CD4-positive, alpha-beta T cell treated with Interleukin-17A for 4 hours (primary cell): ENCODE measurements around the gene TOR1A.
A peak's percentile ranks its signal among the peaks of the same experiment; 100 is the strongest.
"Not testable (repeated sequence)": the region's sequence is repeated elsewhere in the genome, so short reads cannot be mapped to it uniquely, and the experiment has no call there.

Source experiments
- DNase-seq: peaks from one replicate; pipeline ENCODE4 v3.0.0-alpha.2; 2020; ENCODE audit warnings: mixed read lengths

Gene TOR1A

DNA sequence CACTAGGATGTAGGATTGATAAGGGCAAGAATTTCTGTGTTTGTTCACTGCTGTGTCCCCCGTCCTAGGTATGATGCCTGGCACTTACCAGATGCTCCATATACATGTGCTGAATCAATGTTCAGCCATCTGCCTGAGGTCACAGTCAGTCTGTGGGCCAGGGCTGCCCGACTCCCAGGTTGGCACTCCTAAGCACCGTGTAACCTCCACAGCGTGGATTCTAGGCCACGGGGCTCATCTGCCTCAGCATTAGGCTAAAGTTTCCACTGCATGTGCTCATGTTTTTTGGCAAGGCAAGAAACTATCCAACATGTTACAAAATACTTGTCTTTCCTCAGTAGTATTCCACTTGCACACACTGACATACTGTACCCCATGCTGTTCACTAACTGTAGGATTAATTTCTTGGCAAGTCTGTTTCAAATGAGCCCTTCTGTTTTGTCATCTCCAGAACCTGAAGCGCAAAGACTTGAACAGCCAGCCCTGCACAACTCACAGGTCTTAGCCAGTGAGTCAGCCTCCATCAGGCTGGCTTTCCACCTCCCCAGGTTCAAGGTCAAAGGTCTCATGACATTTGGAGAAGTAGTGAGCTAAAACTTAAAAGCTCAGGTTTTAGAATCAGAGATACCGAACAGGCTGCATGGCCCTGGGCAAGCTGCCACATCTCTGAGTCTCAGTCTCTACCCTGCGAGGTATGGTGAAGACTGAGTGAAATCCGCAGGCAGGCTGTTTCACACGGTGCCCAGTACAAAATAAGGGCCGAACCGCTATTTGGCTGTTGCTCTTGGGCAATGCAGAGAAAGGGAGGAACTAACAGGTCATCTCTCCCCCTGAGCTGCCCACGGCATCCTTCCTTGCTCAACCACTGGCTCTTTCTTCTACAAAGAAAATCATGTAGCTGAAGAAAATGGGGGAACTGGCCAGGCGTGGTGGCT is 7.2 kb downstream of the TOR1A start:
- no peak for DNase-seq

- no peak for DNase-seq
Measured at GRCh38 chr9:129815278-129815677, 8.7 kb downstream of the TOR1A start.

- no peak for DNase-seq
Measured at GRCh38 chr9:129814432-129815223, 9.3 kb downstream of the TOR1A start.

DNA sequence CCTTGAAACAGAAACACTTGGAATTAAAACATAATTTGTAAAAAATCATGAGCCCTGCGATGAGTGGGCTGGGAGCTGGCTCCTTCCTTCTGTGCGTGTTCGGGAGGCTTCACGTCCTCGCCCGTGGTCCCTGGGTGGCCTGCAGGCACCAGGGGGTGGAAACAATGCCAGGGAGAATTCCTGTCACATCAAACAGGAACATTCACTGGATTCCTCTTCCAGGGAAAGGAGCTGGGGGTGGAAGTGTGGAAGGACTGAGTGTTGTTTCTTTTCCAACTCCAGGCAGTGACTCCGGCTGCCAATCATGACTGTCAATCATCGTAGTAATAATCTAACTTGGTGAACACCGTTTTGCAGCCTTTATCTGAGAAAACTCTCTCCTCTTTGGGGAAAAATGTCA is 10.3 kb downstream of the TOR1A start:
- no peak for DNase-seq

GRCh38 chr9:129812385-129812784 is 11.6 kb downstream of the TOR1A start:
- DNase-seq = no peak

DNA sequence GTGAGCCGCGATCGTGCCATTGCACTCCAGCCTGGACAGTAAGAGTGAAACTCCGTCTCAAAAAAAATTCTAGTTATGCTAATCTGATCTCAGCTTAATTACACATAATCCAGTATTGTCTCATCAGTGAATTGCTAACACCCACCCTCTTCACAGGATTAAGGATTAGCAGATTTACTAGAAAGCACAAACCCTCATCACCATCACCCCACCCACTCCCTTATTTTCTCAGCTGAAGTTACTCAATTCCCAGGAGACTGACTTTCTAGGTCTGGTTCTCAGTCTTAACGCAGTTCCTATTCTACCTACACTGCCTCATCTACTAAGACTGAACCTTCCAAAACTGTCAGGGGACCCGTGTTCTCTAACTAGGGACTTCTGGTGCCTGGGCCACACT is 12.0 kb downstream of the TOR1A start:
- no peak for DNase-seq

GRCh38 chr9:129810788-129811187 is 13.1 kb downstream of the TOR1A start:
- no peak for DNase-seq

DNA sequence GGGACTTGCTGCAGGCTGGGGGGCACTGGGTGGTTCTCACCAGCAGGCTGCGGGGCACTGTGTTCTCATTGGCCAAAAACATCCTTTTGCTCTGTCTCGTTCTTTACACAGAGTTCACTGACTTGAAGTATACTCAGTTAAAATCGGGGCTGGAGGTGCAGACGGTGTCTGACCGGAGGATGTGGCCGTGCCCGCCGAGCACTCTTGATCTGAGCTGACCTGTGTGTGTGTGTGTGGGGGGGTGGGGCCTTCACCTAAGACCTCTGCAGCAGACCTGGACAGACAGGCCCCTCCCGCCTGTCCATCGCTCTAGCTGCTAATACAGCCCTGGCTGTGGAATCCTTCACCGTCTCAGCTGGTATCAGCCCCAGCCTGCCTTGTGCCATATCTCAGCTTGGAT is 13.8 kb downstream of the TOR1A start:
- no peak for DNase-seq

- no peak for DNase-seq
Measured at GRCh38 chr9:129809346-129809745, 14.6 kb downstream of the TOR1A start.

DNA sequence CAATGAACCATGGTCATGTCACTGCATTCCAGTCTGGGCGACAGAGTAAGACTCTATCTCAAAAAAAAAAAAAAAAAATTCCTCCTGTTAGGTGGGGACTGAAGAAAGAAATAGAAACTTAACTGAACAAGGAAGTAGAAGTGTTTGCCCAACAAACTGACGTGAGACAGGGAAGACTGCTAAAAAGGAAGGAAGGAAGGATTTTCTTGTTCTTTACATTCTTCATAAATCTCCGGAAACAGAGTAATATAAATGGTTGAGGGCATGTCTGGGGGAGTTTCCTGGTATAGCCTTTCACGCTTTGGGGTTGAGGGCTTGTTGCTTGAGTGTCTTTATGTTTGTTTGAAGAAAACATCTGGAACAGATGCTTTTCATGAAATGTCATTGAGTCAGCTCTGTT is 17.9 kb downstream of the TOR1A start:
- no peak for DNase-seq

DNA sequence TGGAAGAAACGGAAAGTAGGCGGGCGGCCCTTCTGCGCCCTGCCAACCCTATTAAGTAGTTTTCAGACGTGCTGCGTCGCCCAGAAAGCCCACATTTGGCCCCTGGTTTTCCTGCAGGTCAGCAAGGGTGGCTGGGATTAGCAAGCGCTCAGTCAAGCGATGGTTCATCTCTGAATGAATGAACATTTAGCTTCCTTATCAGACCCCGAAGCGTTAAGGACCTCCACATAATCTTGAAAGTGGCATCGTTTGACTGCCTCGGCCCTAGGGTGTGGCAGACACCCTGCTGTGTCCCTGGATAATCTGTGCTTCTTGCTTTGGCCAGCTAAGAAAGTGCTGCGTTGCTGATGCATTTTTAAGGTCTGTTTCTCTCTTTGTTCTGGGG is 20.3 kb downstream of the TOR1A start:
- no peak for DNase-seq

DNA sequence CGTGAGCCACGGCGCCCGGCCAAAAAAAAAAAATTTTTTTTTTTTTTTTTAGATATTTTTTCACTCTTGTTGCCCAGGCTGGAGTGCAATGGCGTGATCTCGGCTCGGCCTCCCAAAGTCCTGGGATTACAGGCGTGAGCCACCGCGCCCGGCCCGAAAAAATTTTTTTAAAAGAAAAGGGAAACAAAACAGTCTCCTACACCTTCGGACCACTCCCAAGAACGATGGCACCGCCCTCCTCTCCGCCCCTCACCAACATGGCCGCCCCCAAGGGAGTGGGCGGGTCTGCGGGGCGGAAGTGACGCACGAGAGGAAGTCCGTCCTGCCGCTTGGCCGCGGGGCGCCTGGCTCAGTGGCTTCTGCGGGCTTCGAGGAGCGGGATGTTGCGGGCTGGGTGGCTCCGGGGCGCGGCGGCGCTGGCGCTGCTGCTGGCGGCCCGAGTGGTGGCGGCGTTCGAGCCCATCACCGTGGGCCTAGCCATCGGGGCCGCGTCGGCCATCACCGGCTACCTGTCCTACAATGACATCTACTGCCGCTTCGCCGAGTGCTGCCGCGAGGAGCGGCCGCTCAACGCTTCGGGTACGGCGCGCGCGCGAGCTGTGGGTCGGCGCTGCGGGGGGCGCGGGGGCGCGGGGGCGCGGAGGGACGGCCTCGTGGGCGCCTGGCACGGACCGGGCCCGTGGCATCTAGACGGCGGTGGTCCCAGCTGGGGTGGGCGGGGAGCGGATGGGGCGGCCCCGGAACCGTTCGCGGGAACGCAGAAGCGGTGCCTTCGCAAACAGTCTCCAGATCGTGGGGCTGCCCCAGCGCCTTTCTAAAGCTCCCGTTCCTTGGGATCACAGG is 20.9 kb downstream of the TOR1A start, which contains the start of gene TOR1B:
Gene TOR1B, plus strand, starts transcription at position 352 of the 843 bp plus-strand sequence. Its CDS starts 29 bp downstream, at position 381.
- peak; percentile 97 for DNase-seq

DNA sequence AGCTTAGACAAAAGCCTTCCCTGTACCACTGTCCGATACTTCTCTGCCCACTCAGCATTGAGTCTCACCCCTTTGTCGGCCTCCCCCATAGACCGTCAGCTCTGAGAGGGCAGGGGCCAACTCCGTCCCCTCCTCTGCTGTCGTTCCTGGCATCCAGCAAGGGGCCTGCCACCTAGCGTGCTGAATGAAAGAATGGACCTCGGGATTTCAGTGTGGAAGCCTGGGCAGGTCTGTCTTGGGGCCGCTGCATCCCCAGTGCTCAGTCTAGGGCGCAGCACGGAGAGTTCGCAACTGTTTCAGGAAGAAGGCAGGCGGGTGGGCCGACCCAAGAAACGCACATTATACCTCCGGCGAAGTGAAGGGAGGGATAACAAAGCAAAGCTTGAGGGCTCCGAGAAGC is 22.4 kb downstream of the TOR1A start:
- DNase-seq = no peak

GRCh38 chr9:129798973-129799372 is 25.0 kb downstream of the TOR1A start:
- no peak for DNase-seq

- DNase-seq = not testable (repeated sequence)
Measured at GRCh38 chr9:129796029-129796428, 27.9 kb downstream of the TOR1A start.

DNA sequence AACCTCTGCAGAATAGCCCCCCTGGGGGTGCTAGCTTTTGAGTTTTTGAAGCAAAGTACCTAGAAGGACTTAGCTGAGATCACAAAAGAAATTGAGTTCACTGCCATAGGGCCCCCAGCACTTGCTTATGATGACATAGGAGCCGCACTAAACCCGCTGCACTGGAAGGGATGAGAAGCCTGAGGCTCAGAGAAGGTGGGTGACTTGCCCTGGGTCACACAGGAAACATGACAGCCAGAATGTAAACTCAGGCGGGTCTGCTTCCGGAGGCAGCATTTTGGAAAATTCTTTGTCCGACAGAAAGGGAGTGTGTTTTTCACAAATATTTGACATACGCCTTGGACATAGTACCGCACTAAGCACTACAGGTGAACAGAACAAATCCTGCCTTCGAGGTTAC is 29.4 kb downstream of the TOR1A start:
- no peak for DNase-seq

DNA sequence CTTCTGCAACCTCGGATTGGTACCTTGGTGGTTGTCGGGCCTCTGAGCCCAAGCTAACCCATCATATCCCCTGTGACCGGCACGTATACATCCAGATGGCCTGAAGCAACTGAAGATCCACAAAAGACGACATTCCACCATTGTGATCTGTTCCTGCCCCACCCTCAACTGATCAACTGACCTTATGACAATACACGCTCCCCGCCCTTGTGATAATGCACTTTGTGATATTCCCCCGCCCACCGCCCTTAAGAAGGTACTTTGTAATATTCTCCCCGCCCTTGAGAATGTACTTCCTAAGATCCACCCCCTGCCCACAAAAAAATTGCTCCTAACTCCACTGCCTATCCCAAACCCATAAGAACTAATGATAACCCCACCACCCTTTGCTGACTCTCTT is 37.5 kb downstream of the TOR1A start:
- no peak for DNase-seq

- DNase-seq = no peak
Measured at GRCh38 chr9:129785866-129786265, 38.1 kb downstream of the TOR1A start.

DNA sequence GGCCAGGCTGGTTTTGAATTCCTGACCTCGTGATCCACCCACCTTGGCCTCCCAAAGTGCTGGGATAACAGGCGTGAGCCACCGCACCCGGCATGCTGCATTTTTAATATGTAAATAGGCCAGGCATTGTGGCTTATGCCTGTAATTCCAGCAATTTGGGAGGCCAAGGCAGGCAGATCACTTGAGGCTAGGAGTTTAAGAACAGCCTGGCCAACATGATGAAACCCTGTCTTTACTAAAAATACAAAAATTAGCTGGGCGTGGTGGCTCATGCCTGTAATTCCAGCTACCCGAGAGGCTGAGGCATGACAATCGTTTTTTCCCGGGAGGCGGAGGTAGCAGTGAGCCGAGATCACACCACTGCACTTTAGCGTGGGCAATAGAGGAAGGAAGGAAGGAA is 39.0 kb downstream of the TOR1A start:
- not testable (repeated sequence) for DNase-seq

DNA sequence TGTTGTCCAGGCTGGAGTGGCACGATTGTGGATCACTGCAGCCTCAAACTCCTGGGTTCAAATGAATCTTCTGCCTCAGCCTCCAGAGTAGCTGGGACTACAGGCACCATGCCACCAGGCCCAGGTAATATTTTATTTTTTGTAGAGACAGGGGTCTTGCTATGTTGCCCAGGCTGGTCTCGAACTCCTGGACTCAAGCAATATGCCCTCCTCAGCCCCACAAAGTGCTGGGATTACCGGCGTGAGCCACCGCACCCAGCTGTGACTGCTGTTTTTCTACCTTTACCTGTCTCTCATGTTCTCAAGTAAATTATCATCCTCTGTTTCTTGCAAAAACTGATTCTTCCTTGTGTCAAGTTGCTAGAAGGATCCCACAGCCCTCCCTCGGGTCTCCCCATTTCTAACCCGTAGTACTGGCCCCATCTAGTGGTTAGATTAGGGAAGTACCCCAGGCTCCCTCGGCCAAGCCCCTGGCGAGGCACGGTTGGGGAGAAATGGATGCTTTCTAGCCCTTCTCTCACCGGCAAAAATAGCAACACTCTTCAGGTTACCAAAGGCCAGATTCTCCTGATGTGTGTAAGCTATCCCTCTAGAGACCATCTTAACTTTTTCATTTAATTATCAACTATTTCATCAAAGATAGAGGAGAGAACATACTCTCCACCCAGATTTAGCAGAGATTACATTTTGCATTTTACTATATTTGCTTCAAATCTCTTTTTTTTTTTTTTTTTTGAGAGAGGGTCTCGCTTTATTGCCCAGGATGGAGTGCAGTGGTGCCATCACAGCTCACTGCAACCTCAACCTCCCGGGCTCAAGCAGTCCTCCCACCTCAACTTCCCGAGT is 40.2 kb downstream of the TOR1A start:
- DNase-seq = peak; percentile 78

DNA sequence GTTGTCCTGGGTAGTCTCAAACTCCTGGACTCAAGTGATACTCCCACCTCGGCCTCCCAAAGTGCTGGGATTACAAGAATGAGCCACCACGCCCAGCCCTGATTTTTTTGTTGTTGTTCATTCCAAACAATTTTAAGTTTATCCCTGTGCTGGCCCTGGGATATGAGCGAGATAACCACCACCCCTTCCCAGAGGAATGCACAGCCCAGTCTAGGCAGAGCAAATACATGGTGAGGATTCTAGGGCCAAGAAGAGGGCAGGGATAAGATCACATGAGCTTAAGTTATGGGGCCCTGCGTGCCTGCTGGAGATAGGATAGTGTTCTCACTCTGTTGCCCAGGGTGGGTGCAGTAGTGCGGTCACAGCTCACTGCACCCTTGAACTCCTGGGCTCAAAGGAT is 42.0 kb downstream of the TOR1A start:
- DNase-seq = no peak

GRCh38 chr9:129781131-129781530 is 42.8 kb downstream of the TOR1A start:
- no peak for DNase-seq
